DND-41 (cell line): Measurements from ENCODE around the gene C1QL2.

Experiments
- ATAC-seq: fragments of 200-7000 bp; cut with Tn5 transposase; 3 replicates; pipeline ENCODE4 v1.9.1; 2021; ENCODE audit warnings: low read depth; ENCODE audit not compliant: insufficient read depth
- DNase-seq: peaks from one replicate; pipeline ENCODE4 v3.0.0-alpha.2; 2020
- H2AFZ ChIP-seq: 2 replicates; pipeline ENCODE4 v1.6.0; 2012; ENCODE audit warnings: low read depth, low read length
- H3K27ac ChIP-seq: 2 replicates; pipeline ENCODE4 v1.5.1; 2012; ENCODE audit warnings: low read length, inconsistent platforms
- H3K27me3 ChIP-seq: fragments of 200-600 bp; sonication (generic); 2 replicates; pipeline ENCODE4 v1.6.0; 2012; ENCODE audit warnings: low read length, mild to moderate bottlenecking, inconsistent platforms; ENCODE audit not compliant: insufficient read depth, poor library complexity
- H3K36me3 ChIP-seq: 2 replicates; pipeline ENCODE4 v1.5.1; 2012; ENCODE audit warnings: low read length, inconsistent platforms; ENCODE audit not compliant: insufficient read depth
- H3K4me1 ChIP-seq: 2 replicates; pipeline ENCODE4 v1.5.1; 2012; ENCODE audit warnings: mild to moderate bottlenecking, low read length; ENCODE audit not compliant: insufficient read depth
- H3K4me2 ChIP-seq: 2 replicates; pipeline ENCODE4 v1.6.0; 2012; ENCODE audit warnings: mild to moderate bottlenecking, moderate library complexity, low read length, inconsistent platforms; ENCODE audit not compliant: insufficient read depth
- H3K4me3 ChIP-seq, 2 experiments: fragments of 200-600 bp in 1 of 2; shearing (Covaris generic) in 1 of 2; 2 replicates each; pipeline ENCODE4 v1.5.1; 2012 to 2016; ENCODE audit warnings: inconsistent platforms in 2 of 2, low read length in 2 of 2, mild to moderate bottlenecking in 2 of 2, low read depth in 1 of 2, moderate library complexity in 1 of 2
- H3K79me2 ChIP-seq: 2 replicates; pipeline ENCODE4 v1.6.0; 2012; ENCODE audit warnings: low read length, inconsistent platforms; ENCODE audit not compliant: insufficient read depth
- H3K9ac ChIP-seq: 2 replicates; pipeline ENCODE4 v1.6.0; 2012; ENCODE audit warnings: low read depth, mild to moderate bottlenecking, inconsistent platforms, low read length, moderate library complexity
- H3K9me3 ChIP-seq: 2 replicates; pipeline ENCODE4 v1.5.1; 2012; ENCODE audit warnings: low read length, moderate library complexity, mild to moderate bottlenecking, inconsistent platforms; ENCODE audit not compliant: insufficient read depth, severe bottlenecking
- H4K20me1 ChIP-seq: 2 replicates; pipeline ENCODE4 v1.6.0; 2012; ENCODE audit warnings: low read length; ENCODE audit not compliant: insufficient read depth
- CTCF ChIP-seq: IDR thresholded peaks from 2 replicates; pipeline ENCODE4 v1.5.1; 2012; ENCODE audit warnings: borderline replicate concordance, low read length, moderate library complexity, mild to moderate bottlenecking; ENCODE audit not compliant: poor library complexity, severe bottlenecking; ENCODE audit errors: extremely low read depth
- EZH2 ChIP-seq: IDR thresholded peaks from 3 replicates; pipeline ENCODE4 v1.6.1; 2012; ENCODE audit warnings: borderline replicate concordance, low read depth, mild to moderate bottlenecking, moderate library complexity, low read length, inconsistent platforms; ENCODE audit not compliant: severe bottlenecking

C1QL2 gene

GRCh38 chr2:119154076-119154475, 4.5 kb downstream of the C1QL2 start:
- Histone ChIP-seq H2AFZ (no peak overlapping the region), H3K9me3 (no peaks in the 10 kb centered on the region), H3K9ac (no peak overlapping the region), H3K79me2 (no peaks in the 10 kb centered on the region), H3K27me3 (peaks cover 6% of the 10 kb centered on the region), H3K4me1 (no peaks in the 10 kb centered on the region), H4K20me1 (no peaks in the 10 kb centered on the region), H3K36me3 (no peaks in the 10 kb centered on the region), H3K27ac (no peak overlapping the region), H3K4me3 (no peak overlapping the region), H3K4me2 (no peak overlapping the region)
- TF ChIP-seq EZH2: no peak
- TF ChIP-seq CTCF: no peak
- ATAC-seq: no peak
- no peak for DNase-seq

GRCh38 chr2:119149611-119150010, 8.9 kb downstream of the C1QL2 start:
- Histone ChIP-seq H3K27ac (no peak overlapping the region), H4K20me1 (no peaks in the 10 kb centered on the region; the same call in 1 of the 2 replicates), H3K9me3 (no peaks in the 10 kb centered on the region), H3K4me1 (no peaks in the 10 kb centered on the region), H2AFZ (no peak overlapping the region), H3K4me3 (no peak overlapping the region), H3K36me3 (no peaks in the 10 kb centered on the region), H3K79me2 (no peaks in the 10 kb centered on the region), H3K4me2 (no peak overlapping the region), H3K27me3 (peaks cover 3% of the 10 kb centered on the region), H3K9ac (no peak overlapping the region)
- no peak for TF ChIP-seq CTCF
- no peak for TF ChIP-seq EZH2
- ATAC-seq: no peak
- no peak for DNase-seq

- DNase-seq (no peak), ATAC-seq (no peak)
- Histone ChIP-seq H3K27ac (no peak overlapping the region), H2AFZ (no peak overlapping the region), H3K4me1 (no peaks in the 10 kb centered on the region), H3K9ac (no peak overlapping the region), H3K4me3 (no peak overlapping the region), H3K9me3 (no peaks in the 10 kb centered on the region), H3K27me3 (peaks cover 3% of the 10 kb centered on the region), H3K79me2 (no peaks in the 10 kb centered on the region), H3K4me2 (no peak overlapping the region), H3K36me3 (no peaks in the 10 kb centered on the region), H4K20me1 (no peaks in the 10 kb centered on the region; the same call in 1 of the 2 replicates)
- TF ChIP-seq EZH2 (no peak), CTCF (no peak)
Measured at GRCh38 chr2:119147776-119148715, 10.5 kb downstream of the C1QL2 start.
